Measurements from ENCODE around the gene TOB2.

DNA sequence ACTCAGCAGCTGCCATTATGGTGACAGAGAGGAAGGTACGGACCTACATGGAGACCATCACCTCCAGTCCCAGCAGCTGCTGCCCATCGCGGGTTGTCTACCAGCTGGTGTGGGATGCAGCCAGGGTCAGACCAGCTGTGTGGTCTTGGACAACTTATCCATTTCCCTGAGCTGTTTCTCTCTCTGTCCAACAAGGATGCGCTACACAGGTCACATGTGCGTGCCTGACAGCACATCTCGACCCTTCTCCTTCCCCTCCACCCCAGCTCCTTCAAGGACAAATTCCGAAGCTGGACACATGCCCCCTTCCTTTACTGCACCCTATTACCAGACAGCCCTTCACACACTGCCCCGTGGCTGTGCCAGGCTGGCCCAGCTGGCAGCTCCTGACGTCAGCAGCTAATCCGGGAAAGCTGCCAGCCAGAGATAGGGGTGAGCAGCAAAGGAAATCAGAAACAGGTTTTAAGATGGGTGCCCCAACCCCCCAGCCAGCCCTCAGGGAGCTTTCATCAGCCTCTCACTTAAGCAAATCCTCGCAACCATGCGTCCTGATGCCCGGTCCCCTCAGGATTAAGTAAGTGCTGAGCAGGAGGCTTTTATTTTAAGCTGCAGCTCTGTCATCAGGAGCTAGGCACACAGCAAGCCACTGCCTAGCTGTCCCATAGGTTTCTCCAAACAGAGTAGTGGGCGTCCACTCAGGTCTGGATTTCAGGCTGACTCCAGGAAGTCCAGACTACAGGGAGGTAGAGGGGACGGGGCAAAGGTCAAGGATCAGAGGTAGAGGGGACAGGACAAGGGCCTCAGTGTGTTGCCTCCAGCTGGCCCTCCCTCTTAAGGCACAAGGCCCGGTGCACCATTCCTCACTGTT, 44.6 kb downstream of the TOB2 start:
- no peak for TF ChIP-seq EZH2 (IDR thresholded peaks at IDR 0.05; ENCODE audit: borderline replicate concordance, low read length)
- TF ChIP-seq, protein P1, sequence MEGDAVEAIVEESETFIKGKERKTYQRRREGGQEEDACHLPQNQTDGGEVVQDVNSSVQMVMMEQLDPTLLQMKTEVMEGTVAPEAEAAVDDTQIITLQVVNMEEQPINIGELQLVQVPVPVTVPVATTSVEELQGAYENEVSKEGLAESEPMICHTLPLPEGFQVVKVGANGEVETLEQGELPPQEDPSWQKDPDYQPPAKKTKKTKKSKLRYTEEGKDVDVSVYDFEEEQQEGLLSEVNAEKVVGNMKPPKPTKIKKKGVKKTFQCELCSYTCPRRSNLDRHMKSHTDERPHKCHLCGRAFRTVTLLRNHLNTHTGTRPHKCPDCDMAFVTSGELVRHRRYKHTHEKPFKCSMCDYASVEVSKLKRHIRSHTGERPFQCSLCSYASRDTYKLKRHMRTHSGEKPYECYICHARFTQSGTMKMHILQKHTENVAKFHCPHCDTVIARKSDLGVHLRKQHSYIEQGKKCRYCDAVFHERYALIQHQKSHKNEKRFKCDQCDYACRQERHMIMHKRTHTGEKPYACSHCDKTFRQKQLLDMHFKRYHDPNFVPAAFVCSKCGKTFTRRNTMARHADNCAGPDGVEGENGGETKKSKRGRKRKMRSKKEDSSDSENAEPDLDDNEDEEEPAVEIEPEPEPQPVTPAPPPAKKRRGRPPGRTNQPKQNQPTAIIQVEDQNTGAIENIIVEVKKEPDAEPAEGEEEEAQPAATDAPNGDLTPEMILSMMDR (IDR thresholded peaks at IDR 0.05; ENCODE audit: low read length), result no peak

Measured in OCI-LY1 (cell line).